Body of pancreas (tissue), 4 donors: Measurements from ENCODE around the gene PRMT7.

Source experiments
- POLR2A ChIP-seq, 3 donors: fragments of 450-650 bp; IDR thresholded peaks; one replicate each; pipeline ENCODE4 v1.6.1; 2016; ENCODE audit warnings: antibody characterized with exemption in 3 of 3, mild to moderate bottlenecking in 2 of 3
- TF ChIP-seq, protein P1 (sequence below), 7 experiments: fragments of 450-650 bp in 4 of 7; fragments of 200-600 bp in 3 of 7; sonication (generic) in 3 of 7; IDR thresholded peaks; one replicate each; pipeline ENCODE4 v1.5.1; 2016 to 2019; ENCODE audit warnings: antibody characterized with exemption in 7 of 7

DNA sequence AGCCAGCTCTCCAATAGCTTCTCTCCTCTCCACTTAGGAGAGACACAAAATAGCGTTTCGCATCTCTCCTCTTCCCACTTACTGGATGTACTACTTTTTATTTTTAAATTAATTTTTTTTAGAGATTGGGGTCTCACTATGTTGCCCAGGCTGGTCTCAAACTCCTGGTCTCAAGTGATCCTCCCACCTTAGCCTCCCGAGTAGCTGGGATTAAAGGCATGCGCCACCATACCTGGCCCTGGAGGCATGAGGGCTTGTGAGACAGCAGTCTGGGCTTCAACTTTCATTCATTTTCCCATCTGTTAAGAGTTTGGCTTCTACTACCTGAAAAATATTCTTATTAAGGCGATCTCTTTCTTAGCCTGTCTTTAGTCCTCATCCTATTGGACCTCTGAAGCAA lies 18.4 kb upstream of the PRMT7 start:
- TF ChIP-seq, protein P1, sequence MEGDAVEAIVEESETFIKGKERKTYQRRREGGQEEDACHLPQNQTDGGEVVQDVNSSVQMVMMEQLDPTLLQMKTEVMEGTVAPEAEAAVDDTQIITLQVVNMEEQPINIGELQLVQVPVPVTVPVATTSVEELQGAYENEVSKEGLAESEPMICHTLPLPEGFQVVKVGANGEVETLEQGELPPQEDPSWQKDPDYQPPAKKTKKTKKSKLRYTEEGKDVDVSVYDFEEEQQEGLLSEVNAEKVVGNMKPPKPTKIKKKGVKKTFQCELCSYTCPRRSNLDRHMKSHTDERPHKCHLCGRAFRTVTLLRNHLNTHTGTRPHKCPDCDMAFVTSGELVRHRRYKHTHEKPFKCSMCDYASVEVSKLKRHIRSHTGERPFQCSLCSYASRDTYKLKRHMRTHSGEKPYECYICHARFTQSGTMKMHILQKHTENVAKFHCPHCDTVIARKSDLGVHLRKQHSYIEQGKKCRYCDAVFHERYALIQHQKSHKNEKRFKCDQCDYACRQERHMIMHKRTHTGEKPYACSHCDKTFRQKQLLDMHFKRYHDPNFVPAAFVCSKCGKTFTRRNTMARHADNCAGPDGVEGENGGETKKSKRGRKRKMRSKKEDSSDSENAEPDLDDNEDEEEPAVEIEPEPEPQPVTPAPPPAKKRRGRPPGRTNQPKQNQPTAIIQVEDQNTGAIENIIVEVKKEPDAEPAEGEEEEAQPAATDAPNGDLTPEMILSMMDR (IDR thresholded peaks at IDR 0.05): no peak
- TF ChIP-seq POLR2A (IDR thresholded peaks at IDR 0.05): no peak
